ENCODE results near the gene KCNA10. TPM values are rescaled to one million over a fixed set of nuclear protein-coding genes. Genes with fewer than 3 reads are reported as not detected.

KCNA10 gene
- not detected in 2 replicates for total RNA-seq

DNA sequence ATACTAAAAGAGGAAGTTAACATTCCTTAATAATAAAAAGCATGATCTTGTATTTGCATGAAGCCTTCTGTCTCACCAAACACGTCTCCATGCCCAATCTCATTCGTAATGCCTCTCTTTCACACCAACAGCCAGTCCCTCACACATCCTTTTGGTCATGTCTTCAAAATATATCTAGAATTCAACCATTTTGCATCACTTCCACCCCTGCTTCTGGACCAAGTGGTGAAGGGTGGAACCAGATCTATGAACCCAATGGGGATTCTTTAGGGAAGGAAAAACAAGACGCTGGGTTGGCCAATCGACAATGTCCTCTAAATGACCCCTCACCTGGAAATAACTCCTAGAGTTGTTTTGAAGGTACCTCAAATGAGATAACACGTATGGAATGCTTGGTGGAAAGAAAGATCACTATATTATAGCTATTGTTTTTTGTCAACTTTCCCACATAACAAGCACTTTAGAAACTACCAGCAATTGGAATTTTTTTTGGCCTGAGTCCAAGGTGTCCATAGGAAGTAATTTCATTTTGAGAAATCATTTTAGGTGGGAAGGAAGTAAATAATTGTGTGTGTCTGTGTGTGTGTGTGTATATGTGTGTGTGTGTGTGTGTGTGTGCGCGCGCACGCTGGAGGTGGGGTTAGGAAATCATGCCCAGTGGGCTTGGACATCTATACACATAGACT, at the start of gene KCNA10:
TSS of gene KCNA10 (minus strand) at position 51 of the 686 bp plus-strand sequence. CDS start 388 bp downstream, outside the sequence.

Other genes starting within 250 kb of the KCNA10 start
- 24.6 and 40.0 TPM in 2 replicates for gene RBM15, start 179.8 kb downstream of the KCNA10 start, total RNA-seq
- 0.38 and 0.65 TPM in 2 replicates for gene SLC16A4, start 128.1 kb downstream of the KCNA10 start, total RNA-seq
- gene LAMTOR5, start 111.5 kb downstream of the KCNA10 start, total RNA-seq, result 36.8 and 36.9 TPM in 2 replicates
- not detected in 2 replicates for gene PROK1, start 68.0 kb downstream of the KCNA10 start, total RNA-seq
- gene KCNA2, start 87.2 kb upstream of the KCNA10 start, total RNA-seq, result not detected in 2 replicates
- gene KCNA3, start 155.8 kb upstream of the KCNA10 start, total RNA-seq, result not detected in 2 replicates